Central memory CD4-positive, alpha-beta T cell (primary cell): ENCODE measurements around the gene PHOSPHO2.

Source experiments
- DNase-seq: peaks from one replicate; pipeline ENCODE4 v3.0.0; 2022
- total RNA-seq, 3 experiments: gene quantifications; one replicate each; lab custom pipeline; 2026; lab: John Stamatoyannopoulos, UW

PHOSPHO2 gene, protein sequence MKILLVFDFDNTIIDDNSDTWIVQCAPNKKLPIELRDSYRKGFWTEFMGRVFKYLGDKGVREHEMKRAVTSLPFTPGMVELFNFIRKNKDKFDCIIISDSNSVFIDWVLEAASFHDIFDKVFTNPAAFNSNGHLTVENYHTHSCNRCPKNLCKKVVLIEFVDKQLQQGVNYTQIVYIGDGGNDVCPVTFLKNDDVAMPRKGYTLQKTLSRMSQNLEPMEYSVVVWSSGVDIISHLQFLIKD
- 2.0 to 4.1 (median 2.7) reads per million in 3 experiments for total RNA-seq

DNA sequence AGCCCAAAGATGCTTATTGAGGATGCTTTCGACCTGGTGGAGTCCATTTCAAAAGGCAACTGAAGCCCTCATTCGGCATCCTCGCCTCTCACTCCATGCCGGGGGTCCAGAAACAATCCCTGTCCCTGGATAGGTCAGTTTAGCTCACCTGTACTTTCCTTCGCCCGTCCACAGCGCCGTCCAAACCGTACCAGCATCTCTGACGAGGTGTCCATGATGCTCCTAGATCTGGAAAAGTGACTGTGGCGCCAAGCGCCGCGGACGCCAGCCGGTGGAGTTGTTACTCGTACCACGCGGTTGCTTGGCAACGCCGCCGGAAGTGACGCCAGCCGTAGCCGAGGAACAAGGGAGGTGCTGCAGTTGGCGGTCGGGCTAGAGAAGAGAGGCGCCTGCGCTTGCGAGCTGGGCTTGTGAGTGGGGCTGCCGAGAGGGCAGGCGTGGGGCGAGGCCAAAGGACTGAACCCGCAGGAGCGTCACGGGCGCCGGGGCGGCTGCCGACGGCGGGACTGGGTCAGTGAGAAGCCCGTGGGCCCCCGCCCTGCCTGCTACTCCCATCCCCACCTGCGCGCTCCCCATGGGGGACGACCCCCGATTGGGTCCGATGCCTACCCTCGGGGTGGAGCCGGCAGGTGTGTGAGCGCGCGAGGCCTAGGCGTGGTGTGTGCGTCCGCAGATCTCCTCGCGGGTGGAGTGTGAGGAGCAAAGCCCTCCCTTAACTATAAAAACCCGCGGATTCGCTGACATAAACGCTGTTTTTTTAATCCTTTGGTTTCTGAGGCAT lies at the start of gene PHOSPHO2, which contains the start of gene CFAP210:
Gene PHOSPHO2 (plus strand): TSS at position 357 of the 781 bp plus-strand sequence. CDS start 6,503 bp downstream, outside the sequence.
Gene CFAP210 (minus strand): TSS at position 293 of the 781 bp plus-strand sequence. CDS start 78 bp downstream, at position 215.
- DNase-seq, result peak; percentile 99

DNA sequence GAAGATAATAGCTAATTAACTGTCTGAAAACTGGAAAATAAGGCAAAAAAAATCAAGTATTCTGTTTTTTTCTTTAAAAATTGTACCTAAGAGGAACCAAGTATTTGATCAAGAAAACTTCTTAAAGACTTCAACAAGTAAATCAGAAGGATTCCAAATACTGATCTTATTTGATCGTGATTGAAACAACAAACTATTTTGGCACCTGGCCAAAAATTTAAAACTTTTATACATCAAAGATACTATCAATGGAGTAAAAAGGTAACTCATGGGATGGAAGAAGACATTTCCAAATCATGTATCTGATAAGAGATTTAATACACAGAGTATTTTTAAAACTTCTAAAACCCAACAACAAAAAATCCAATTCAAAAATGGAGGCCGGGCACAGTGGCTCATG lies 46.8 kb upstream of the PHOSPHO2 start:
- no peak for DNase-seq

DNA sequence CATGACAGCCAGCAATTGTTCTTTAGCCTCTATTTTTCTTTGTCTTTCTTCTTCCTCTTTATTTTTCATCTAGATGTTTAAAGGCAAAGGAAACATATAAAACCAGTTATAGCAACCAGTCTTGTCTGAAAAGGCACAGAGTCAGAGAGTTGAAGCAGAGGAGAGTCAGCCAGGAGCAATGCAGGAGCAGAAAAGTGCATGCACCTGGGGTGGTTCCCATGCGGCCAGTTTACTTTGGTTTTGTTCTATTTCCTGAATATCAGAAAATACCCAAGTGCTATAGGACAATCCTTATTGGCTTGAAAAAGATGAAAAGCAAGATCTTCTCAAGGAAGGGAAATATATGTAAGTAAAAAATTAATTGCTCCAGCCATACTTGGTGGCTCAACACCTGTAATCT lies 45.0 kb upstream of the PHOSPHO2 start:
- no peak for DNase-seq

DNA sequence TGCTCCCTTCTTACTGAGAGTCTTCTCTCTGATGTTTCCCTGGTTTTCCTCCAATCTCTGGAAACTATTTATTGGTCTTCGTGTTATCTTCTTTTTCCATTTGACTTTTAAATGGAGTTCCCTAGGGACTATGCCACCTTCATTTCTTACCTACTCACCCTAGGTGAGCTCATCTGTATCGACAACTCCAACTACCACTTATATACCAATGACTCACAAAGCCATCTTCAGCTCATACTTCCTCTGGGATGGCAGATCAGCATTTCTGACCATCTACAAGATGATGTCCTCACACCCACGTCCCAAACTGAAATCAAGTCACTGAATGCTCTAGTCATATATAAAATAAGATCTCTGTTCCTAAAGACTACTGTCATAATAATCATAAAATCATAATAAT lies 40.6 kb upstream of the PHOSPHO2 start:
- no peak for DNase-seq

DNA sequence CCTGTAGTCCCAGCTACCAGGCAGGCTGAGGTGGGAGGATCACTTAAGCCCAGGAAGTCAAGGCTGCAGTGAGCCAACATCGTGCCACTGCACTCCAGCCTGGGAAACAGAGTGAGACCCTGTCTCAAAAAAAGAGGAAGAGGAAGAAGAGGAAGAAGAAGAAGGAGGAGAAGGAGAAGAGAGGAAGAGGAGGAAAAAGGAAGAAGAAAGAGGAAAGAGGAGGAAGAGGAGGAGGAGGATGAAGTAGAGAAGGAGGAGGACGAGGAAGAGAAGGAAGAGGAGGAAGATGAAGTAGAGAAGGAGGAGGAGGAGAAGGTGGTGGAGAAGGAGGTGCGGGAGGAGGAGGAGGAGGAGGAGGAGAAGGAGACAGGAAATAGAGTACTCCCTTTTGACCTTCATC lies 38.1 kb upstream of the PHOSPHO2 start:
- DNase-seq, result no peak

DNA sequence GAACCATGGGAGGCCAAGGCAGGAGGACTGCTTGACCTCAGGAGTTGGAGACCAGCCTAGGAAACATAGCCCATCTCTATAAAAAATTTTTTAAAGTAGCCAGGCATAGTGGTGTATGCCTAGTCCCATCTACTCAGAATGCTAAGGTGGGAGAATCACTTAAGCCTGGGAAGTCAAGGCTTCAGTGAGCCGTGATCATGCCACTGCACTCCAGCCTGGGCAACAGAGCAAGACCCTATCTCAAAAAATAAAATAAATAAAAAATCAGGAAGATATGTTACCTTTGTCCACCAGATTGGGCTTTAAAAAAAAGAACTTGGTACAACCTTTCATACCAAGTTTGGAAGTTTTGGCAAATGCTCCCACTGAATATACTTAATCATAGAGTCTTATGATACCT lies 35.4 kb upstream of the PHOSPHO2 start:
- DNase-seq, result no peak

DNA sequence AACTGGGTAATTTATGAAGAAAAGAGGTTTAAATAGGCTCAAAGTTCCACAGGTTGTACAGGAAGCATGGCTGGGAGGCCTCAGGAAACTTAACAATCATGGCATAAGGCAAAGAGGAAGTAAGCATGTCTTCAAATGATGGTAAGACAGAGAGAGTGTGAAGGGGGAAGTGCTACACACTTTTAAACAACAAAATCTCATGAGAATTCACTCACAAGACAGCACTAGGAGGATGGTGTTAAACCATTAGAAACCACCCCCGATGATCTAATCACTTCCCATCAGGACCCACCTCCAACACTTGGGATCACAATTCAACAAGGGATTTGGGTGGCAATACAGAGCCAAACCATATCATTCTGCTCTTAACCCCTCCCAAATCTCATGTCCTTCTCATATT lies 34.9 kb upstream of the PHOSPHO2 start:
- no peak for DNase-seq

DNA sequence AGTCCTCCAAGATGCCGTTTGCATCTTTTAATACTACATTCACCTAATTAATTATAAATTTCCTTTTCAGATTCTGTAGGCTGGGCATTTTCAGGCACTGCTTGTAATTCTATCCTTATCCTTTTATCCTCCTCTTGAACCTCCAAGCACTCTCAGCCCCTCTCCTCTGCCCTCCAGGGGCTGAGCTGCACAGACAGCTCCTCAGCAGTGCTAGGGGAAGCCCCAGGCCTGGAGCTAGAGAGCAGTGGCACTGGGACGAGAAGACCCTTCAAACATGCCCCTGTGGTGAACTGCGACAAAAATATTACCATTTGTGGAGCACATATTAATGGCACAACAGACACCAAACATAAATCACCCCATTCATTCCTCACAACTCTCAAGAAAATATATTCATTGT lies 33.0 kb upstream of the PHOSPHO2 start:
- no peak for DNase-seq

DNA sequence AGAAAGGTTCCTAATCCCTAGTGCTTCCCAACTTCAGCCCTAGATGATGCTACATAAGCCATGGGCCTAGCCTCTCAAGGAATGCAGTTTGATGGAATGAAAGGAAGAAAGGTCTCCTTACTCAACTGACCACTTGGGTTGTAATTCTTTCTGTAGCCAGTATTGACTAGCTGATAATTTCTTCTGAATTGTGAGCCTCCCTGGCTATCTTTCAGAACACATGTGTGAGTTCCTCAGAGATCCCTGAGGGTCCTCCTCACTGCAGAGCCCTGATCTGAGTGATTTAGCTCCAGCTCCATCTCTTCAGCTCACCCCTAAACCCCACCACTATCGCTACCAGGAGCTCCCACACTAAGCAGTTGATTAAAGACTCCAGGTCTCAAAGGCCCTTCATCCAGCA lies 31.5 kb upstream of the PHOSPHO2 start:
- DNase-seq, result no peak

DNA sequence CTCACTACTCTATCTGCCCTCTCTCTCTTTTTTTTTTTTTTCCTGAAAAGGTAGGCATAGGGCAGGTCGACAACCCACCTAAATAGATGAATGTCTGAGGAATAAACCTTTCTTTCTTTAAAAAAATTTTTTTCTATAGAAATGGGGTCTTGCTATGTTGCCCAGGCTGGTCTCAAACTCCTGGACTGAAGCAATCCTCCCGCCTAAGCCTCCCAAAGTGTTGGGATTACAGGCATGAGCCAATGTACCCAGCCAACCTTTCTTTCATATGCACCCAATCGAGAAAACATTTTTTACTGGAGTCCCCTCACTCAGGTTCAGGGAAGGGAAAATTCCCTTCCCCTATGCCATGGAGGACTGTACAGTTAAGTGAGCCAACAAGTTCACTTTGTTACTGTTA lies 31.0 kb upstream of the PHOSPHO2 start:
- no peak for DNase-seq

DNA sequence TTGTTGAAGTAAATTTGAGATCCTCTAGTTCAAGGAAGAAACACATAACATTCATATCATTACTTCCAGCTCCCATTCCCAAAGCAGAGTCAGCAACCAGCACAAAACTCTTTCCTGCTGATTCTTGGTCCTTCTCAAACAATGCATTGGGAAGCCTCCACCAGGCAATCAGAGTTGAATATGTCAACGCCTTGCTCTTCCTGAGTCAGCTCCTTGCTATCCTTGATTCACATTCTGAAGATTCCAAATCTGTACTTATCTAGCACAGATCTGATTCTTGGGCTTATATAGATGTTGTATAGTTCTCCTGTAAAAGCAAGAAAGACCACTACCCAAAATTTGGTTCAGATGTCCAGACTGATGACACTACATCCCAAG lies 29.7 kb upstream of the PHOSPHO2 start:
- no peak for DNase-seq

DNA sequence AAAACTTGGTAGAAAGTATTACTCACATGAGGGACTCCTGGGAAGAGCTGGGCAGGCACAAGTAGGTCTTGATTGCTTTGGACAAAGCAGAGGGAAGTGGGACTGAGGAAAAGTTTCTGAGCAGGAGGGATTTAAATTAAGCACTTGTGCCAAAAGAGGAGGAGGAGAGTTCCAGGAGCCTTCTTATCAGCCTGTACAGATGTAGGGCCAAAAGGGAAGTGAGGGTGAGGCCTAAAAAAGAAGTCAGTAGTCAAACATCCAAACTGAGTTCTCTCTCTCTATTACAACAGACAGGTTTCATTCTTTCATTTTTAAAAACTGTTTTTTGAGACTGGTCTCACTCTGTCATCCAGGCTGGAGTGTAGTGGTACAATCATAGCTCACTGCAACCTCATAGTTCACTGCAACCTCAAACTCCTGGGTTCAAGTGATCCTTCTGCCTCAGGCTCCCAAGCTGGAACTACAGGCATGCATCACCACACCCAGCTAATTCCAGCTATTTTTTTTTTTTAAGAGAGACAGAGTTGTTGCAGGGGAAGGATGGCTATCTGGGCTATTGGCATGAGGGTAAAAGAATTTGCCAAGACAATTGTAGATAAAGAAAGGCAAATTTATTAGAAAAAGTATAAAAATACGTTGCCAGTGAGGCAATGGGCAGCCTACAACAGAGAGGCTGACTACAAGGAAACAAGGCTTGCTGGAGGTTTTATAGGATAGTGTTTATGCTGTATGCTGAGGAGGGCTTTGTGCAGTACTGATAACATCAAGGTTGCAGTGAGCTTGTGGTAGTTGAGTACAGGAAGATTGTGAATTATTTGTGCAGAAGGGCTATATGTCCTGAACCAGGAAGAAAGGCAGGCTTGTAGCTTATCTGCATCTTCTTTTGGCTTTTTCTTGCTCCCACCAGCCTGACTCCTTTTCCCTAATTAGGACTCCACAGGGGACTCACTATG lies 29.0 kb upstream of the PHOSPHO2 start:
- no peak for DNase-seq

DNA sequence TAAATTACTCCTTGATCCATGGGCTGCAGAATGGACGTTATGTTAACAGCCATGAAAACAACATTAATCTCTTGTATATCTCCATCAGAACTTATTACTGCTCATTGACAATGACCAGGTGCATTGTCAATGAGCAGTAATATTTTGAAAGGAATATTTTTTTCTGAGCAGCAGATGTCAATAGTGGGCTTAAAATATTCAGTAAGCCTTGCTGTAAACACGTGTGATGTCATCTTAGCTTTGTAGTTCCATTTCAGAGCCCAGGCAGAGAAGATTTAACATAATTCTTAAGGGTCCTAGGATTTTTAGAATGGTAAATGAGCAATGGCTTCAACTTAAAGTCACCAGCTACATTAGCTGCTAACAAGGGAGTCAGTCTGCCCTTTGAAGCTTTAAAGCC lies 26.7 kb upstream of the PHOSPHO2 start:
- no peak for DNase-seq

DNA sequence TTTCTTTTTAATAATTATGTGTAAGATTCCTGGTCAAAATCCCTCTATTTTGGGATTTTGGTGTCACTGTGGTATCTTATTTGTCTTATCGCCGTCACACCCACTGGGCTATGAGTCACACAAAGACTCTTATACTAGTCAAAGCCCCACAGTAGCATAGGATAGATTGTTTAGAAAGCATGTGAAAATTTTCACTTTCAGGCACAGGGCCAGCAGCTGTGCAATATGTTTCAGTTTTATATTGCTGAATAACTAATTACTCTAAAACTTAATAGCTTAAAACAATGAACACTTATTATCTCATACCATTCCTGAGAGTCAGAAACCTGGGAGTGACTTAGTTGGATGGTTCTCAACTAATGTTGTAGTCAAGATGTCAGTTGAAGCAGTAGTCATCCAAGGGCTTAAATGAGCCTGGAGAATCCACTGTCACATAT lies 24.0 kb upstream of the PHOSPHO2 start:
- DNase-seq, result no peak

DNA sequence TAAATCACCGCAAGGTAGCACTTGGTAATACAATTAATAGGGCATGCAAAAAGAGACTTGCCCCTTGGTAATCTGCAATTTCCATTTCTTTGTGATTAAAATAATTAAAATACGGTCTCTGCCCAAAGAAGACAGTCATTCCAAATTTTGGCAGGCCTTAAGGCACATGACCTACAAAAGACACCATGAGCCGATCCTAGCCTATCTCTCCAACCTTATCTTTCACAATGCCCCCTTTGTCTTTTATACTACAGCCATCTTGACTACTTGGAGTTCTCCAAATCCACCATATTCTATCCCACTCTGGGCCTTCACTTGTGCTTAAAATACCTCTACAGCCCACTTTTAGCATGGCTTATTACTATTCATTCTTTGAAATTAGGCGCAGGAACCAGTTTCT lies 23.3 kb upstream of the PHOSPHO2 start:
- no peak for DNase-seq

DNA sequence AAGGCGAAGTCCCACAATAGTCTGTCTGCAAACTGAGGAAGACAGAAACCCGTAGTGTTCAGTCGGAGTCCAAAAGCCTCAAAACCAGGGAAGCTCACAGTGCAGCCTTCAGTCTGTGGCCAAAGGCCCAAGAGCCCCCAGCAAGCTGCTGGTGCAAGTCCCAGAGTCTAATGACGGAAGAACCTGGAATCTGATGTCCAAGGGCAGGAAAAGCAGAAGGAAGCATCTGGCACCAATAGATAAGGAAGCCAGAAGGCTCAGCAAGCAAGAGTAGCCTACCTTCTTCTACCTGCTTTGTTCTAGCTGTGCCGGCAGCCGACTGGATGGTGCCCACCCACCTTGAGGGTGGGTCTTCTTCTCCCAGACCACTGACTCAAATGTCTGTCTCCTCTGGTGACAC lies 21.9 kb upstream of the PHOSPHO2 start:
- DNase-seq, result no peak

DNA sequence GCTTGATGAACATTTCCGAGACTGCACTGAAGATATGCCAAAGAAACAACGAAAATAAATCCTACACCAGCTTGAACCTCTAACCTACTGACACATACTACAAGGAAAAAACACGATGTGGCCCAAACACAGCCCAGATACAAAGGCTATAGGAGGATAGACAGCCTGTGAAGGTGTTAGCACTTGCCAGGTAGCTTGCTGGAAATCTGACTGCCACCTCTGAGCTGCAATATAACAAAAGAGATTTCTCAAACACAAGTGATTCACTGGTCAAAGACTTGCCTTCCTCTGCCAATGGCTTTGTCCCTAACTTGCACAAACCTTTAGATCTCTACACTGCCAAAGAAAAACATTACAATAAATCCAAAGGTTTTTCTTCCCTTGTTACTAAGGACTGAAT lies 21.2 kb upstream of the PHOSPHO2 start:
- DNase-seq, result no peak

DNA sequence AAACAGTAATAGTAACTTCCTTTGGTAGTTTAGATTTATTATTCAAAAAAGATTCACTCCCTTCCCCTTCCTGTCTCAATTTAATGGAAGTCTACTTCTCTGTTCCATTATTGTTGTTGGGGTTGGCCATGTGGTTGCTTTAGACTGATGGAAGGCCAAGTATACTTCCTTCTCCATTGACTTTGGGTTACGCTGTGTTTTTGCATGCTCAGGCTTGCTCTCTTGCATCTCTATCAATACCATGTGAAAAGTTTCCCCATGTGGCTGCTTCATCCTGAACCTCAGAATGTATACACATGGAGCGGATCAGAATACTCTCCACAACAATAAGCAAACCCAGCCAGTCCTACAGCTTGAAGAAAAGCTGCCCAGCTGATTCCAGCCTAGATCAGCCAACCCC lies 20.3 kb upstream of the PHOSPHO2 start:
- no peak for DNase-seq

DNA sequence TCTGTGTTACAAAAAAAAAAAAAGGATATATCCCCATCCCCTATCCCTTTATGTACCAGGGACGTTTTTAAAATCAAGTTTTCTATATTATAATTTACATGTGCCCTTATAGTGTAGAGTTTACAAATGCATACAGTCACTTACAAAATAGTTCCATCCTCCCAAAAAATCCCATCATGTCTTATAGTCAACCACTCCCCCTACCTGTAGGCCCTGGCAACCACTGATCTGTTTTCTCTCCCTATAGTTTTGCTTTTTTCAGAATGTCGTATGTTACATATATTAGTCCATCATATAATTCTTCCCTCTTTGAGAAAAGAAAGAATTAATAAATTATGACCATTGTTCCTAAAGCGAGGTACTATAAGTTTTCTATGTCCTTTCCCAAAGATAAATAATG lies 17.9 kb upstream of the PHOSPHO2 start:
- no peak for DNase-seq

DNA sequence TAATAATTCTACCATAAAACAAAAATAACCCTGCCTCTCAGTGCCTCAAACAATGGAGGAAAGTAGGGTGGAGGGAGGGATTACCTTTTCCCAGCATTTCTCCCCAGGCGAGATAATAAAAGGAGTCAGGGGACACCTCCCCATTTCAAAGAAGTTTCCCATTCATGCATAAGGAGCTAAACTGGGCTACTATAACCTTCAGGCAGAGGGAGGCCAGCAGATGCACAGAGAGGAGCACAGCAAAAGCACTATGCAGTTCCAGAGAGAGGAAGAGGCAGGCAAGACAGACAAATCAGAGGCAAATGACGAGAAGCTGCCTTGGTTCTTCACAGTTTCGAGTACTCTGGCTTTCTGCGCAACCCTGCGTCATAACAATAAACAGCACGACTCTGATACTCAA lies 17.4 kb upstream of the PHOSPHO2 start:
- no peak for DNase-seq

DNA sequence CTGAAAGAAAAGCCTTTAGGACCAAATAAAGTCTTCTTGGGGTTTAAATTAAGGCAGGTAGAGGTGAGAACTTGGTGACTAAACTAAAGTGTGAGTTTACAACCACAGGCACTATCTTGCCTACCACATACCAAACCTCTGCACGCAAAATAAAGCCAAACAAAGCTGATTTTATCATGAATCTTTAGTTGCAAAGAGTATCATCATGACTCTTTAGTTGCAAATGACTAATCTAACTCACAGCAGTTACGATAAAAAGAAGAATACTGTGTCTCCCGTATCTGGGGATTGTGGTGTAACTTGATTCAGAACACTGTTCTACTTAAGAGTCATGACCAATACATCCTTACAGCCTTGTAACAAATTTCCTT lies 11.2 kb upstream of the PHOSPHO2 start:
- DNase-seq, result no peak

DNA sequence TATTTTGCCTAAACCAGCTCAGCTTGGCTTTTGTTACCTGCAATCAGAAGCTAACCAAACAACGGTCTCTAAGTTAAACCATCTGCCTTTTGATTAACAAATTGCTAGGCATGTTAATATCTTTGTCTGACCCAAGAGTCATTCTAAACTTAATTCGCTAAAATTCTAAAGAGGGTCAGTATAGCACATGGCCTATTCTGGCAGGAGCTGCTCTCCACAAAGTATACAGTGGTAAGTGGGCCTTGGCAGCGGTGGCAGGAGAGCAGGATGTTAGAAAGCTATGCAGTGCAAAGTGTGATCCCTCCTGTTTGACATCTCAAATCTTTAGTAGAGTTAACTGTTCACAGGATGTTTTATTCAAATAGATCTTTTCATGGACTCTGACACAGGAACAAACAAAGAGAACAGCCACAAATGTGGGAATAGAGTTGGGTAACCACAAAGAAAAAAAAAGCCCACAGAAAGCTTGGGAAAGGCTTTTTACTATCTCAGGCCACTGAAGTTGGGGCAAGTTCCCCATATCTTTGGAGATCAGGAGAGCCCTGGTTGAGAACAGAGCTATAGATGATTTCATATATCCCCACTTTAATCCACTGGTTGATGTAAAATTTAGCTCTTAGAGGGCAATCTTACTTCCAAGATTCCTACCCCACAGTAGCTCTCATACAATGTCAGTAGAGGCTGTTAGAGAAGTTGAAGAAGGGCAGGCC lies 10.7 kb upstream of the PHOSPHO2 start:
- DNase-seq, result no peak

DNA sequence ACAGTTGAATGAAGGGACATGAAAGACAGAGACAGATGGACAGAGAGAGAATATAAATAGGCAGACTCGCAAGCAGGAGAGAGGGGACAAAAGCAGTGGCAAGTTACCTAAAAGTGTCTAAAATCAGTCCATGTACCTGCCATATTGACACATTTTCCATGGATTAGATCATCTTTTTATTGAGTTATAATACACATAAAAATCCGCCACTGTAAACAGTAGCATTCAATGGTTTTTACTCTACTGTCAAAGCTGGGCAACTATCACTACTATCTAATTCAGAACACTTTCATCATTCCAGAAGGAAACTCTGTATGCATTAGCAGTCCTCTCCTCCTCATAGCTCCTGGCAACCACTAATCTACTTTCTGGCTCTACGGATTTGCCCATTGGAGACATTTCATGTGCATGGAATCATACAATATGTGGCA lies 10.1 kb upstream of the PHOSPHO2 start:
- DNase-seq, result no peak
